ENCODE results near the gene TMEM39B. TPM values are rescaled to one million over a fixed set of nuclear protein-coding genes. Genes with fewer than 3 reads are reported as not detected.

Gene TMEM39B
- total RNA-seq, 1 experiment from 2014 or later, result 22.8 TPM

GRCh38 chr1:32074841-32075240 is 2.1 kb downstream of the TMEM39B start:
- DNase-seq (ENCODE audit: low read depth, low spot score) (no peak), ATAC-seq (no peak)
- intact Hi-C loops (cut with micrococcal nuclease), result no loop called here
- Histone ChIP-seq H3K79me2 (ENCODE audit: insufficient read depth, low read length) (peaks cover 13% of the 10 kb centered on the region), H3K9me3 (ENCODE audit: control insufficient read depth in 1 of 2, insufficient read depth in 1 of 2, low read depth in 1 of 2, low read length in 2 of 2) (no peaks in the 10 kb centered on the region), H3K4me1 (ENCODE audit: control insufficient read depth in 1 of 2, insufficient read depth in 2 of 2, low read length in 2 of 2) (peaks cover 17 to 22% of the 10 kb centered on the region in 2 experiments; a peak in 3 of 4 replicates), H3K4me3 (replicated peaks in 1 of 2; ENCODE audit: low read depth in 1 of 2, low read length in 2 of 2) (no peak overlapping the region), H2AFZ (ENCODE audit: low read depth, low read length, poor library complexity, severe bottlenecking) (no peak overlapping the region), H3K27ac (ENCODE audit: low read depth, low read length) (no peak overlapping the region), H3K4me2 (ENCODE audit: low read length) (no peak overlapping the region), H4K20me1 (ENCODE audit: insufficient read depth) (no peaks in the 10 kb centered on the region), H3K36me3 (ENCODE audit: control insufficient read depth in 1 of 2, insufficient read depth in 2 of 2, low read length in 2 of 2) (peaks cover 13 to 18% of the 10 kb centered on the region in 2 experiments; a peak in 3 of 4 replicates), H3K9ac (ENCODE audit: low read length) (no peak overlapping the region), H3K9me2 (ENCODE audit: insufficient read depth) (no peaks in the 10 kb centered on the region), H3K27me3 (ENCODE audit: insufficient read depth, low read length) (no peaks in the 10 kb centered on the region)
- CTCF ChIA-PET, result no interaction called here
- RAD21 ChIA-PET (ENCODE audit: low non-redundant PET in 1 of 2, low total read pairs in 2 of 2, uncharacterized antibody in 2 of 2, unreplicated experiment in 2 of 2), result interaction anchor here in 1 of 2 experiments (0.5 kb wide), 1 partner anchor 8 kb away, joined by 3 read pairs; no protein-coding TSS in a partner anchor
- POLR2A ChIA-PET, result no interaction called here
- TF ChIP-seq FOSL1 (IDR thresholded peaks at IDR 0.05; ENCODE audit: low read depth), result no peak
- TF ChIP-seq REST (IDR thresholded peaks at IDR 0.05; ENCODE audit: low read depth), result no peak
- no peak for TF ChIP-seq CEBPB (IDR thresholded peaks at IDR 0.05; ENCODE audit: low read depth)
- no peak for TF ChIP-seq ZBTB33 (IDR thresholded peaks at IDR 0.05; ENCODE audit: extremely low read depth, insufficient replicate concordance, low read length)
- no TSS peak for BruUV-seq (replicated peaks)

All from HCT116 (cell line).